ENCODE measurements around the gene IL12RB1.
"Not testable (repeated sequence)": the region's sequence is repeated elsewhere in the genome, so short reads cannot be mapped to it uniquely, and the experiment has no call there.

IL12RB1 gene

DNA sequence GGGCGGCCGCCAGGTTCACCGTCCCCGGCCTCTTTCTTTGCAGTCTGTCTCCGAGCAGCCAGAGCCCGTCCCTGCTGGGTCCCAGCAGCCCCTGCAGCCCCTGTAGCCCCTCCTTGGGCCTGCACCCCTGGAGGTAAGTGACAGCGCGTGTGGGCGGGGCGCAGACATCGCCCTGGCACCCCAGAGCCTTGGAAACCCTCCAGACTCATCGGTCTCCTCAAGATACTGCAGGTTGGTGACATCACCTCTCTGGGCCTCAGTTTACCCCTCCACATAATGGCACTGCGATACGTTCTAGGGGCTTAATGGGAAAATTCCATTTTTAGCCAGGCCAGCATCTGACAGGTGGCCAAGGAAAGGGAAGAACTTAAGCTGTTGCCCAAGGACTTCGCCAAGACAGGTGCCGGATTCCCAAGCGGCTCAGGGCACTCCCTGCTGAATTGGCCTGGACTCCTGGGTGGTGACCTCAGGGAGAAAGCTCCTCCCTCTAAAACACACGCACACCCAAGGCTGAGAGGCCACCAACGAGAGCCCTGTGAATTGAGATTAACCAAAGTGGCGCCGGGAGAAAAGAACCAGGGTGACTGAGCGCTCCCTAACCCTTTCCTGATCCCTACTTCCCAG, 24.0 kb upstream of the IL12RB1 start:
- DNase-seq, result no peak

DNA sequence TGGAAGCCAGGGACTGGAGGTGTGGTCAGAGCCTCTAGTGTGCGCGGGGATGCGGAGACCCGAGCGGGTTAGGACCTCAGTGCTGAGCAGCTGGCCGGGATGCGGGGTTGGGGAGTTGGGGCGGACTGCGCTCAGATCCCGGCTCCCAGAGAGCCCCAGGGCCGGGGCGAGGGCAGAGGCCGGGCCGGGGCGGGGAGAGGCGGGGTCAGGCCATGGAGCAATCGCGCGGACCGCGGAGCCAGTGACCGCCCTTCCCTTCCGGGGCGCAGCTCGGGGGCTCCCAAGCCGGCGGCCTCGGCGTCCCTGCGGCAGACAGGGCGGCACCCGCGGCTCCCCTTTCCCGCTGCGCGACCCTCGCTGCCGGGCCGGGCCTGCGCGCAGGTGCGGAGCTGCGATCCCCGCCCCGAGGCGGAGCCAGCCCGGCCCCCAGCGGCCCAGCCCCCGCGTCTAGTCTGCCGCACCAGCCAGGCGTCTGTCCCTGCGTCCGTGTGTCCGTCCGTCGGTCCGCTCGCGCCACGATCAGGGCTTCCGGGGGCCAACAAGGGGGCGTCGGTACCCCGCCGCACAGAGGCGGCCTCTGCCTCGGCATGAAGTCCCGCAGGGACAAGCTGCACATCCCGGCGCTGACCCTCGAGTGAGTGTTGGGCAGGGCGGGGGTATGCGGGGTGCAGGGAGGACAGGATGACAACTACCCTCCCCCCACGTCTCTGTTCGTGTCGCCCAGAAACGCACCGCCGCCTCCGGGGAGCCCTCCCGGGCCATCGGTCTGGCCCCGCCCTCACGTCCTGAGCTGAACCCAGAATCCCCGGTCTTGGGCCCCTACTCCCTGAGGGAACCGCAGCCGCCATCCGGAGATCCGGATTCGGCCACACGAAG, 23.2 kb upstream of the IL12RB1 start:
- DNase-seq, result peak; percentile 43

DNA sequence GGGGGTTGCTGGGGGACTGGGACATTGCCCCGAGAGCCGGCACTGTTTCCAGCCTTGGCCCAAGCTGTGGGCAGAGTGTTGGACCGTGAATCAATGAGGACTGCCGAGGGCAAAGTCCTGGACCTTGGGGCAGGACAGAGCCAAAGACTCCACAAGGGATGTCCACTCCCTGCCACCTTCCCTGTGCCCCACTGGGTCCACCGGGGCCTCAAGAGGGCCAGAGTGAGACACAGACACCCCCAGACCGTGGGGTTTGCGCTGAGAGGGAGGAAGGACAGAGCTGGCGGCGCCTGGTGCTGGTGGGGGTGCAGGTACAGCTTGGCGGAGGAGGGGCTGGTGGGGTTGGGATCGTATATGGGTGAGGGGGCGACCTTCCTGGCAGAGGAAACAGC, 22.6 kb upstream of the IL12RB1 start:
- DNase-seq, result no peak

DNA sequence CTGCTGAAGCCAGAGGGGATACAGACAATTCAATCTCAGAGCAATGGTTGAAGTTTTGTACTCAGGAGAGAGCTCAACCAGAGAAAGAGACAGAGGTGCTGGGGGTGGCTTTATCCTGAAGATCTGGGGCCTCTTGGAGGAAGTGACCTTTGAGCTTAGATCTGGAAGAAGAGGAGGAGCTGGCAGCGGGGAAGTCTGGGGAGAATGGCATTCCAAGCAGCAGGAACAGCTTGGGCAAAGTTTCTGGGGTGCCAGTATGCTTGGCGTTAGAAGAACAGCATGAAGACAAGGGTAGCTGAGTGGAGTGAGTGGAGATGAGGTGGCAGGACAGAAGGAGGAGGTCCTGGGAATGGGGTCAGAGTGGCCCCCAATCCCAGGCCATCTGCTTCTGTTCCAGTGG, 22.2 kb upstream of the IL12RB1 start:
- DNase-seq, result no peak

DNA sequence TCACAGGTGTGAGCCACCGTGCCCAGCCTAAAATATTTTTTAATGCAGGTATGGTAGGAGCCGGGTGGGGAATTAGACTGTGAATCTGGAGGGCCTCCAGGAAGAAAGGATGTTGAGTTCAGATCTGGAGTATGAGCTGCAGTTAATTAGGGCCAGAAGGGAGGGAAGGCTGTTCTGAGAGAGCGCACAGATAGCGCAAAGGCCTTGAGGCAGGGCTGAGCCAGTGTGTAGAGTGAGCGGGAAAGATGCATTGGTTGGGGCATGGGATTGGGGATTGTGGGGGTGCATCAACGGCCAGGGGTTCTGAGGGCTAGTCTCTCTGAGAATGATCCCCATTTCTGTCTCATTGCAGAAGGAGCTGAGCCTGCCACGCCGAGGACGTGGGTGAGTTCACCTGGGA, 20.5 kb upstream of the IL12RB1 start:
- DNase-seq, result no peak

DNA sequence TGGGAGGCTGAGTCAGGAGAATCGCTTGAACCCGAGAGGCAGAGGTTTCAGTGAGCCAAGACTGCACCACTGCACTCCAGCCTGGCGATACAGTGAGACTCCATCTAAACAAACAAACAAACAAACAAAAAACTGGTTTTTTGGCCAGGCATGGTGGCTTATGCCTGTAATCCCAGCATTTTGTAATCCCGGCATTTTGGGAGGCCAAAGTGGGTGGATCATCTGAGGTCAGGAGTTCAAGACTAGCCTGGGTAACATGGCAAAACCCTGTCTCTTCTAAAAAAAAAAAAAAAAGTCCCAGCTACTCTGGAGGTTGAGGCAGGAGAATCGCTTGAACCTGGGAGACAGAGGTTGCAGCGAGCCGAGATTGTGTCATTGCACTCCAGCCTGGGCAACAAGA, 18.5 kb upstream of the IL12RB1 start:
- DNase-seq, result not testable (repeated sequence)

DNA sequence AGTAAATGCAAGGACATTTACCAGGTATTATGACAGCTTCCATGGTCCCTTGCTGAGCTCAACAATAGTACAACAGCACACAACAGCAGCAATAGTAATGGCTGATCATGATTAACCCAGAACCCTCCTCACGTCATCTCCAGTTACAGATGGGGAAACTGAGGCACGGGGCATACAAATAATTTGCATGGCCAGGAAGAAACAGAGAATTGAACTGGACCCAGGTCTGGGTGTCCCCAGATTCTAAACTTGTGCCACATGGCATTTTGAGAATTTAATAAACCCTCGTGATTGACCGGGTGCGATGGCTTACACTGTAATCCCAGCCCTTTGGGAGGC, 18.0 kb upstream of the IL12RB1 start:
- DNase-seq, result no peak

DNA sequence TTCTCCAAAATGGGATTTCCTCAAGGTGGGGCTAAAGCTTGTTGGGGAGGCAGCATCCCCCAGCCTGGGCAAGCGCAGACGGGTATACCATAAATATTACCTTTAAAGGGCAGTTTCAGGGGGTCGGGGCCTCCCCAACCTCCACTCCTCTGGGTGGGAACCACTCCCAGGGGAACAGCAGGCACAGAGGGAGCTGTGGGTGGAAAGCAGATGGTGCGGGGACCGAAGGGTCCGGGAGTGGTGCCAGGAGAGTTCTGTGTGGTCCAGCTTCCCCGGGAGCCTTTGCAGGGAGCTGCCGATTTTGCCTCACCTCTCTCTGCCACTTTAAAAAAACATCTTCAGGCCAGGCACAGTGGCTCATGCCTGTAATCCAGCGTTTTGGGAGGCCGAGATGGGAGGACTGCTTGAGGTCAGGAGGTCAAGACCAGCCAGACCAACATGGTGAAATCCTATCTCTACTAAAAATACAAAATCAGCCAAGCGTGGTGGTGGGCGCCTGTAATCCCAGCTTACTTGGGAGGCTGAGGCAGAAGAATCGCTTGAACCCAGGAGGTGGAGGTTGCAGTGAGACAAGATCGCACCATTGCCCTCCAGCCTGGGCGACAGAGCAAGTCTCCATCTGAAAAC, 16.3 kb upstream of the IL12RB1 start:
- DNase-seq, result no peak

DNA sequence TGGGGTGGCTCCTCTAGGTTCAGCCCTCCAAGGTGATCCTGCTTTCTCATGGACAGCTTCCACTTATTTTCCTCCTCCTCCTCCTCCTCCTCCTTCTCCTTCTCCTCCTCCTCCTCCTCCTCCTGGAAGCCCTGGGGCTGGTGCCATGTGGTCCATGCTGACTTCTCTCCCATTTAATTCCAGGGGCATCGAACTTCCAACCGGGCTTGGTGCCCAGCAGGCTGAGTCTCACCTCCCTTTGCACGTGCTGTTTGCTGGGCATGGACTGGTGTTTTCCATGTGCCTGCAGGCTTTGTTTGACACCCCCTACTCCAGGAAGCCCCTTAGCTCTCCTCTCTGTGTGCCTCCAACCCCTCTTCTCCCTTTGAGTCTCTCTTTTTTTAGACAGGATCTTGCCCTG, 14.5 kb upstream of the IL12RB1 start:
- DNase-seq, result no peak

DNA sequence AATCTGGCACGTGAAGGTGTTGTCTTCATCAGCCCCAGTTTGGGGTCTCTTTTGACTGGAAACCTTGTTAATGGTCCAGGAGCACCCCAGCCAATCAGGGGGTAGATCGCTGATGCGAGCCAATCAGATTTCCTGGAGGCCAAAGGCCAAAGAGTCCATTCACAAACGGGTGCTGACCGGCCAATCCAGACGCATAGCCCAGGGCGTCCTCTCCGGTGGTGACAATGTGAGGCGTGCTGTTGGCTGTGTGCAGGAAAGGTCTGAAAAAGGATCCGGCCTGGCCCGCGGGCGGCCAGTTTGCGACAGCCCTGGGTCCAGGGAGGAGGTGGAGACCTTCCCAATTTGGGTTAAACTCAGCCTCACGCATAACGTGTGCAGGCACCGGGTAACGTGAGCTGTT, 14.0 kb upstream of the IL12RB1 start:
- DNase-seq, result no peak

DNA sequence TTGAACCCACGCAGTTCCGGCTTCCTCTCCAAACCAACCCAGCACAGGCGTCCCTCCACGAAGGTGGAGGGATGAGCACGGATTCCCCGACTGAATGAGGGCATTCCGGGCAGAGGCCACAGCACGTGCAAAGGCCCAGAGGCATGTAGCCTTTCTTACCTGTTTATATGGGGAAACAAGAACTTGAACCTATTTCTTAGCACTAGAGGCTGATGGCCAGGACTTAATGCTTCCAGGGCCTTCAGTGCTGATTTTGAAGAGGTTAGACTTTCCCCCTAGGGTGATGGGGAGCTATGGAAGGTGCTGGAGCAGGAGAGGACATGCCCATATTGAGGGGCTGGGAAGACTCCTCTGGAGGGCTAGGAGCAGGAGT, 12.9 kb upstream of the IL12RB1 start:
- no peak for DNase-seq

DNA sequence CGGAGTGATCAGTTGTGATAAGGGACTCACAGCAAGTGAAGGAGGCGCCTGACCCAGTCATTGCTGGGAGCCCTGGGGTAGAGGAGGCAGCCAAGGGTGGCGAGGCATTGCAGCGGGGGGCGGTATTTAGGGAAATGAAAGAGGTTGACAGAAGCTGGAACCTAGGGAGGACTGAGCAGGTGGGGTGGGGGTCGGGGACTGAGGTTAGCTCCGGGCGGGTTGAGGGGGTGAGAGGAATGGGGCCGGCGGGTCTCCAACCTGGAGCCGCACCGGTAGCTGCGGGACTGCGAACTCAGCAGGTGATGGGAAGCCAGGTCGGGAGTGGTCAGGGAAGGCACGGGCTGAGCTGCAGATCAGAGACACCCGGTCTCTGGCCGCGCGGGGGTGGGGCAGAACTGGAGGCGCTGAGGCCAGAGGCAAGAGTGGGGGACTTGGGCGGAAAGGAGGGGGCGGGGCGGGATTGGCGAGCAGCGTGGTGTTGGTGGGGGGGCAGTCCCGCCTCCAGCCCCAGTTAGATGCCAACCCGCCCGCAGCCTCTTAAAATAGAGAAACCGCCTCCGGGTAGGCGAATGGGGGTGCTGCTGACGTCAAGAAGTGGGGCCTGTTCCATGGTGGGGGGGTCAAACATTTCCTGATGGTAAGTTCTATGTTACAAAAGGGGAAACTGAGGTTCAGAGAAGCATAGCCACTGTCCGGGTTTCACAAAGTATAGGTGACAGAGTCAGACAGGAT, 12.3 kb upstream of the IL12RB1 start:
- peak; percentile 22 for DNase-seq

DNA sequence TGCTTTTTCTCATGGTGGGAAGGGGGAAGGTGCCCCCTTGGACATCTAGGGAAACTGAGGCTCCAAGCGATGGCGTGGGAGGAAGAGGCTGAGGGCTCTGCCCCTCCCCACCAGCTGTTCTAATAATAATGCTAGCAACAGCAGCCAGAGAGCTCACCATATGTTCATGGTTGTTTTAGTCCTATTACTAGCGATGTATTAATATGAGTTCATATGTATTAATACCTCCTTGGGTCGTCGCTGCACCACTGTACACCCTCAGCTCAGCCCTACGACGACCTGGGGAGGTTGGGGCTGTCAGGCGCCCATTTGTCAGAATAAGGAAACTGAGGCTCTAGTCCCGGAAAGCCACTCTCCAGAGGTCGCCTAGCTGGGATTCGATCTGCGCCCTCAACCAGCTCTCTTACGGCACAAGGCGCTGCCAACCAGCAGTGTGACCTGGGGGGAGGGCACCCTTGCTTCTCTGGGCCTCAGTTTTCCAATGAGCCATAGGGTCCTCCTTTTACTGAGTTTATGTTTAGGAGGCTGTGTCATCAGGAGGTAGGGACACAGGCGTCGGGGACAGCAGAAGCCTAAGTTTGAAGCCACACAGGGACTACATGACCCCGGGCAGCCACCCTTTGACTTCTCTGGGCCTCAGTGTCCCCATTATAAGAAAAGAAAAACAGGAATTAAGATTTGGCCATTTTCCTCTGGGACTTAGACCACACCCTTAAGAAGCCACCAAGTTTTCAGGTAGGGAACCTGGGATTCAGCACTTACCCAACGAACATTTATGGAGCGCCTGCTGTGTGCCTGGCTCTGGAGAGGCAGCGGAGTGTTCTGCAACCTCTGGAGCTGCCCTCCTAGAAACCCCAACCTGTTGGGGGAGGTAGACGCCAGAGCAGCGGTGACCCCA, 11.5 kb upstream of the IL12RB1 start:
- DNase-seq, result peak; percentile 28

DNA sequence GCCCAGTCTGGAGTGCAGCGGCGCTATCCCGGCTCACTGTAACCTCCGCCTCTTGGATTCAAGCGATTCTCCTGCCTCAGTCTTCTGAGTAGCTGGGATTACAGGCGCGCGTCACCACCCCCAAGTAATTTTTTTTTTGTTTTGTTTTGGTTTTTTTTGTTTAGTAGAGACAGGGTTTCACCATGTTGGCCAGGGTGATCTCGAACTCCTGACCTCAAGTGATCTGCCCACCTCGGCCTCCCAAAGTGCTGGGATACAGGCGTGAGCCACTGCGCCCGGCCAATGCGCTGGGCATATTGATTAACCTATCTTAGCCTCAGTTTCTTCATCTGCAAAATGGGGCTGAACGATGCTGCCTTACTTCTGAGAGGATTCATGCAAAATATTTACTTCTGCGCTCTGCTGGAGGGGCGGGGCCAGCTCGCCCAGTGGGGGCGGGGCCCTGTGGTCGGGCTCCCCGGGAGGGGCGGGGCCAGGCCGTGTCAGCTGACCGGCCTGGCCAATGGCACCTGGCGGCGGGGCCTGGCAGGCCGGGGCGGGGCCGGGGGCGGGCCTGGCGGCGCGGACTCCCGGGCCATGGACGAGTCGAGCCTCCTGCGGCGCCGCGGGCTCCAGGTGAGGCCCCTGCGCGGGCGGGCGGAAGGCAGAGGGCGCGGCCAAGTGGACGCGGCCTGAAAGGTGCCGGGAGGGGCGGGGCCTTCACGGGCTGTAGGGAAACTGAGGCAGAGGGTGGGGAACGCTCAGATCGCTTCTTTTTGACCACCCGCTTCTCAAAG, 10.7 kb upstream of the IL12RB1 start, which contains the start of gene MAST3:
TSS of gene MAST3 (plus strand) at position 562 of the 776 bp plus-strand sequence. CDS start at position 577, 15 bp downstream.
- peak; percentile 94 for DNase-seq

DNA sequence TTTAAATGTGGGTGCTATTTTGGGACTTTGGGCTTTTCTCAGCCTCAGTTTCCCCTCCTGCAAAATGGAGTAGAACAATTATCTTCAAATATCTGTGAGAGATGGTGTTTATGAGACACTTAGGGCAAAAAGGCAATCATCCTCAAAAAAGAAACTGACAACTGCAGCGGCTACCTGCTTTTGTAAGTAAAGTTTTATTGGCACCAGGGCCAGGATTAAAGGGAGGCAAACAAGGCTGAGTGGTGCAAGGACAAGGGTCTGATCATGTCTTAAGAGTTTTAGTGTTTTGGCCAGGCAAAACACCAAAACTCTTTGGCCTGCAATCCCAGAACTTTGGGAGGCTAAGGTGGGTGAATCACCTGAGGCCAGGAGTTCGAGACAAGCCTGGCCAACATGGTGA, 9.5 kb upstream of the IL12RB1 start:
- DNase-seq, result no peak

DNA sequence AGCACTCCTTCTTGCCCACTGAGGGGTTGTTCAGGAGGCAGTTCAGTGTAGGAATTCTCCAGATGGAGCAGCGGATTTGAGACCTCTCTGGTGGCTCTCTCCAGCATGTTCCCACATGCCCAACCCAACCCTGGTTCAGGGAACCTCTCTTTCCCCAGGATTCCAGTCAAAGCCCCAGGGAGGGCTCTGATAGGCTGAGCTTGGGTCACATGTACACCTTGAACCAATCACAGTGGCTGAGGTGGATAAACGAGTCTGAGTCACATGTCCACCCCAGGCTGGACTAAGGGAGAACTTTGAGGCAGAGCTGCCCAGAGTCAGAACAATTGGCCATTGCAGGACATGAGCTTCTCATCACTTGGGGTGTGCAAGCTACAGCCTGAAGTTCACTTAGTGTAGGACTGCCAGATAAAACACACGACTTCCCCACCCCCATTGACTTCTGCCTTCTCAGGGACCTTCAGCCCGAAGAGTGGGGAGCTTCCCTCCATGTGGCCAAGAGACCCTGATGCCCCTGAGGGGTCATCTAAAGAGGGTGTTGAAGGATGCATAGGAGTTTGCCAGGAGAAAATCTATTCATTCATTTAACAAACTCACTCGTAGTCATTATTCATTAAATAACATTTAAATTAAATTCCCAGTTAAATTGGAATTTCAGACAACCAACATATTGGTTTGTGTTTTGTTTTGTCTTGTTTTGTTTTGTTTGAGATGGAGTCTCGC, 6.9 kb upstream of the IL12RB1 start:
- peak; percentile 73 for DNase-seq

DNA sequence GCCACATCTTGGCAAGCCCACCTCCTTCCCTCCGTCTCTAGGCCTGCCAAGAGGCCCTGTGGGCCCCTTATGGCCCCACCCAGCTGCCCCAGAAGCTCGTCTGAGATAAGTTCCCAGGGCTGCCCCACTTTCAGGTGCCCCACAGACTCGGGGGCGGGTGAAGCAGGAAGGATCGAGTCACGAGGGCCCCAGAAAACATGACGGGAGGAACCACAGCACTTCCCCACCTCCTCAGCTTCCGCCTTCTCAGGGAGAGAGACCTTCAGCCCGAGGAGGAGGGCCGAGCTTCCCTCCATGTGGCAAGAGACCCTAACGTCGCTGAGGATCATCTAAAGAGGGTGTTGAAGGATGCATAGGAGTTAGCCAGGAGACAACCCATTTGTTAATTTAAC, 4.5 kb upstream of the IL12RB1 start:
- DNase-seq, result no peak

DNA sequence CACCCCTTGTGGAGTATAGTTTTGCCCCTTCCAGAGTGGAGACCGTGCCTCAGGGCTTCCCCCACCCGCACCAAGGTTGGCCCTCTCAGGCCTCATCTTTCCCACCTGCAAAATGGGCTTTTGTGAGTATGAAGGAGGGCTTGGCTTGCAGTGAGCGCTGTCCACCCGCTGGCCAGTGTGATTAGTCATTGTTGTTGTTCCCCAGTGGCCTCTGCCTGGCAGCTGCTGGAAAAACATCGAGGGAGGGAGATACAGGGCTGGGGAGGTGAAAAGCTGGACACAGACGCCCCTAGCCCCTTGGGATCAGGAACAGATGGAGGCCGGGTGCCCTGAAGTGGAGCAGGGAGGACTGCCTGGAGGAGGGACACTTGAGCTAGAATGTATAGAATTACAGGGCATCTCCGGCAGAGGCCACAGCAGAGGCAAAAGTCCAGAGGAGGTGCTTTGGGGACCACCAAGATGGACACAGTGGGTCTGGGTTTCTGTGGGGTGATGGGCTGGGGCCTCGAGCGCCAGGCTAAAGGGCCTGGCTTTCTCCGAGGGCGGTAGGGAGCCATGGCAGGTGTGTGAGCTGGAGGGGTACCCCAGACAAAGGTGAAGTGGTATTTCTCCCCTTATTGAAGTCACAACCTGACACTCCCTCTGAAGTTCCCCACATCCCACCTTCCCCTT, 3.9 kb upstream of the IL12RB1 start:
- DNase-seq, result no peak

DNA sequence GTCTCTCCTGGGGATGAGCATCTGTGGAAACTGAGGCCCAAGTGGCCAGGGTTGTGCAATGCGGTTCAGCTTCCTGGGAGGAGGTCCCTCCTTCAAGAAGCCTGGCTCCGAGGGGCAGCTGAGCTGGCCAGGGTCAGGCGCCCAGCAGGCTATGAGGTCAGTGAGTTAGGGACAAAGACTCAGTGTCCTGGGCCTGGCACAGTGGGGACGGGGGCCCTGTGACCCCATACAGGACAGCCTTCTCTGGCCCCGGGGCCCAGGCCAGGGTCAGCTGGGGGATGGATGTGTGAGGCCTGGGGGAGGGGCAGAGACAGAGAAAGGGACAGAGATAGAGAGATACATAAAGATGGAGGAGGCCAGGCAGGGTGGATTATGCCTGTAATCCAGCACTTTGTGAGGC, 3.0 kb upstream of the IL12RB1 start:
- DNase-seq, result no peak

DNA sequence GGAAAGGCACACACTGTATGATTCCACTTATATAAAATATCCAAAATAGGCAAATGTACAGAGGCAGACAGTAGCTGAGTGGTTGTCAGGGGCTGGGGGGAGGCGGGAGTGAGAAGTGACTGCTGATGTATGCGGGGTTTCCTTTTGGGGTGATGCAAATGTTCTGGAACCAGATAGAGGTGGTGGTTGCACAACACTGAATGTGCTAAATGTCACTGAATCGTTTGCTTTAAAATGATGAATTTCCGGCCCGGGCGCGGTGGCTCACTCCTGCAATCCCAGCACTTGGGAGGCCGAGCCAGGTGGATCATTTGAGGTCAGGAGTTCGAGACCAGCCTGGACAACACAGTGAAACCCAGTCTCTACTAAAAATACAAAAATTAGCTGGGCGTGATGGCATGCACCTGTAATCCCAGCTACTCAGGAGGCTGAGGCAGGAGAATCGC, 2.4 kb upstream of the IL12RB1 start:
- not testable (repeated sequence) for DNase-seq

Measured in OCI-M1 (cell line).